K562 (cell line): Measurements from ENCODE around the gene ACCSL. TPM values are rescaled to one million over a fixed set of nuclear protein-coding genes. Genes with fewer than 3 reads are reported as not detected.

Source experiments
- ATAC-seq: fragments of 200-7000 bp; cut with Tn5 transposase; 3 replicates; pipeline ENCODE4 v1.9.1; 2020; ENCODE audit warnings: moderate library complexity
- BruUV-seq: library from RNA; stranded (reverse); fragments of 400-500 nt; replicated peaks from 2 replicates; lab custom pipeline; 2021; lab: Mats Ljungman, UMichigan
- CTCF ChIA-PET: fragments of 300-600 bp; formaldehyde crosslinking; extraction: SDS; loops from one replicate; lab custom pipeline; 2021; ENCODE audit warnings: low intra/inter-chr PET ratio; lab: Yijun Ruan, JAX
- POLR2A ChIA-PET: fragments of 300-600, 350-650 bp; sonication (Branson Sonifier 250); formaldehyde crosslinking; extraction: SDS; loops from one replicate; lab custom pipeline; 2021; ENCODE audit warnings: antibody characterized with exemption, inconsistent platforms; lab: Yijun Ruan, JAX
- DNase-seq, 4 experiments: peaks; one replicate each; pipeline versions ENCODE4 v3.0.0 to v3.0.0-alpha.2; 2011 to 2018; ENCODE audit warnings: low spot score in 3 of 4, mixed read lengths in 3 of 4; ENCODE audit errors: extremely low read depth in 1 of 4
- FAIRE-seq: peaks from 2 replicates; lab custom pipeline; 2011; peaks lifted over from hg19 to GRCh38; lab: Jason Lieb, UNC
- H2AFZ ChIP-seq: 2 replicates; pipeline ENCODE4 v1.6.0; 2011; ENCODE audit warnings: low read depth, low read length, control low read depth, inconsistent platforms
- H3K27ac ChIP-seq: fragments of 200-600 bp; 3 replicates; pipeline ENCODE4 v1.8.0; 2011; ENCODE audit warnings: low read depth, mild to moderate bottlenecking, control low read depth, inconsistent platforms, low read length, moderate library complexity, mixed read lengths; ENCODE audit errors: extremely low read depth
- H3K27me3 ChIP-seq, 2 experiments: fragments of 300-600 bp in 1 of 2; 2 replicates in 1 of 2; 3 replicates in 1 of 2; pipeline versions ENCODE4 v1.6.0 to v1.8.0; 2011; ENCODE audit warnings: inconsistent platforms in 2 of 2, low read length in 2 of 2, mild to moderate bottlenecking in 1 of 2, mixed read lengths in 1 of 2, moderate library complexity in 1 of 2; ENCODE audit not compliant: control insufficient read depth in 2 of 2, insufficient read depth in 2 of 2
- H3K36me3 ChIP-seq: fragments of 300-600 bp; 3 replicates; pipeline ENCODE4 v1.8.0; 2011; ENCODE audit warnings: mild to moderate bottlenecking, low read length, inconsistent platforms; ENCODE audit not compliant: control insufficient read depth, insufficient read depth
- H3K4me1 ChIP-seq, 2 experiments: fragments of 200-600 bp in 1 of 2; replicated peaks in 1 of 2; 2 replicates in 1 of 2; 3 replicates in 1 of 2; pipeline versions ENCODE4 v1.5.1 to v1.8.0; 2011; ENCODE audit warnings: inconsistent platforms in 2 of 2, low read length in 2 of 2, mild to moderate bottlenecking in 1 of 2, mixed read lengths in 1 of 2, moderate library complexity in 1 of 2; ENCODE audit not compliant: control insufficient read depth in 2 of 2, insufficient read depth in 2 of 2
- H3K4me2 ChIP-seq: 2 replicates; pipeline ENCODE4 v1.6.1; 2011; ENCODE audit warnings: low read length, control low read depth, inconsistent platforms, mixed read lengths; ENCODE audit not compliant: insufficient read depth
- H3K4me3 ChIP-seq: fragments of 200-600 bp; sonication (generic), shearing (Covaris generic); 2 replicates; pipeline ENCODE4 v1.5.1; 2016; ENCODE audit warnings: control low read depth, inconsistent platforms
- H3K79me2 ChIP-seq: fragments of 200-600 bp; 3 replicates; pipeline ENCODE4 v1.8.0; 2011; ENCODE audit warnings: low read length, inconsistent platforms; ENCODE audit not compliant: control insufficient read depth, insufficient read depth
- H3K9ac ChIP-seq, 2 experiments: 2 replicates each; pipeline versions ENCODE4 v1.6.0 to v1.6.1; 2011; ENCODE audit warnings: low read depth in 2 of 2, low read length in 2 of 2, control low read depth in 1 of 2, inconsistent platforms in 1 of 2, mild to moderate bottlenecking in 1 of 2, mixed read lengths in 1 of 2; ENCODE audit not compliant: insufficient read depth in 1 of 2
- H3K9me1 ChIP-seq: one replicate; pipeline ENCODE4 v1.6.0; 2011; ENCODE audit warnings: inconsistent platforms, mild to moderate bottlenecking, low read length, moderate library complexity; ENCODE audit not compliant: control insufficient read depth, insufficient read depth
- H3K9me3 ChIP-seq: replicated peaks from 2 replicates; pipeline ENCODE4 v1.5.1; 2011; ENCODE audit warnings: low read depth, low read length, inconsistent platforms; ENCODE audit not compliant: control insufficient read depth, insufficient read depth
- H4K20me1 ChIP-seq: replicated peaks from 2 replicates; pipeline ENCODE4 v1.6.1; 2011; ENCODE audit warnings: low read length, inconsistent platforms, mixed read lengths; ENCODE audit not compliant: control insufficient read depth, insufficient read depth
- ATF4 ChIP-seq: fragments of 450-650 bp; formaldehyde crosslinking; IDR thresholded peaks from 2 replicates; pipeline ENCODE4 v1.4.0; 2022; ENCODE audit warnings: mild to moderate bottlenecking, moderate library complexity
- CBFB ChIP-seq: sonication (generic); formaldehyde crosslinking; IDR thresholded peaks from 2 replicates; pipeline ENCODE4 v1.4.0; 2020; ENCODE audit warnings: mild to moderate bottlenecking, missing genetic modification reagents
- FOXK1 ChIP-seq: sonication (generic); formaldehyde crosslinking; IDR thresholded peaks from 2 replicates; pipeline ENCODE4 v1.8.0; 2022; ENCODE audit warnings: missing genetic modification reagents, mild to moderate bottlenecking, borderline replicate concordance
- FOXK2 ChIP-seq, 2 experiments: fragments of 450-650 bp; IDR thresholded peaks in 1 of 2; conservative IDR thresholded peaks in 1 of 2; 2 replicates each; pipeline ENCODE4 v1.6.1; 2016; ENCODE audit warnings: low read depth in 2 of 2, mild to moderate bottlenecking in 1 of 2
- KAT7 ChIP-seq: sonication (generic); formaldehyde crosslinking; IDR thresholded peaks from 2 replicates; pipeline ENCODE4 v1.8.0; 2022; ENCODE audit warnings: missing genetic modification reagents, mild to moderate bottlenecking, borderline replicate concordance
- RNF219 ChIP-seq: fragments of 250-450 bp; sonication (Bioruptor Pico); IDR thresholded peaks from 2 replicates; pipeline ENCODE4 v1.5.0; 2022; ENCODE audit warnings: mild to moderate bottlenecking
- SAFB2 ChIP-seq: fragments of 200-400 bp; formaldehyde crosslinking; IDR thresholded peaks from 2 replicates; pipeline ENCODE4 v1.6.1; 2018; ENCODE audit warnings: borderline replicate concordance, low read length, low read depth, moderate library complexity; ENCODE audit not compliant: severe bottlenecking
- SMC3 ChIP-seq: conservative IDR thresholded peaks from 2 replicates; pipeline ENCODE4 v1.6.1; 2011; ENCODE audit warnings: low read depth, low read length, improper control_type of control experiment; ENCODE audit not compliant: insufficient read depth
- THRAP3 ChIP-seq: fragments of 450-650 bp; IDR thresholded peaks from 2 replicates; pipeline ENCODE4 v1.6.1; 2016; ENCODE audit warnings: mild to moderate bottlenecking, inconsistent platforms, borderline replicate concordance
- ZBTB12 ChIP-seq: fragments of 250-450 bp; sonication (Bioruptor Pico); IDR thresholded peaks from 2 replicates; pipeline ENCODE4 v1.4.0; 2020
- ZNF224 ChIP-seq: sonication (generic); formaldehyde crosslinking; IDR thresholded peaks from 2 replicates; pipeline ENCODE4 v1.8.0; 2022; ENCODE audit warnings: mild to moderate bottlenecking, missing genetic modification reagents
- ZNF561 ChIP-seq: fragments of 450-650 bp; formaldehyde crosslinking; conservative IDR thresholded peaks from 2 replicates; pipeline ENCODE4 v1.4.0; 2020; ENCODE audit warnings: mild to moderate bottlenecking, moderate library complexity
- WGBS: fragments of 100-300 bp; shearing (Covaris generic); methylation state at CpG from one replicate; pipeline ENCODE4 v1.1.6; 2016; ENCODE audit warnings: low coverage, mixed read lengths; ENCODE audit not compliant: insufficient coverage; ENCODE audit errors: missing lambda C conversion rate; 5-methylcytosine and 5-hydroxymethylcytosine counted together
- in situ Hi-C: fragments of 300-500 bp; cut with MboI; formaldehyde crosslinking; loops from 4 replicates; pipeline ENCODE4 v1.15.0; 2018; ENCODE audit warnings: inconsistent platforms, mixed read lengths
- intact Hi-C: fragments of 100-400 bp; cut with micrococcal nuclease; formaldehyde crosslinking; loops from 2 replicates; pipeline ENCODE4 v1.14.2; 2022
- polyA plus RNA-seq, 8 experiments: library from polyadenylated mRNA; depleted of rRNA in 4 of 8; stranded (reverse) in 5 of 8; unstranded in 3 of 8; fragments of >200 nt; fragmentation: Nextera tagmentation in 2 of 8; fragmentation: Illumina TruSeq in 1 of 8; extraction: Ambion mirVana in 2 of 8; extraction: Trizol in 1 of 8; gene quantifications; 2 replicates each; pipeline versions ENCODE4 v1.2.1 to v1.2.3, GENCODE V29; 2011 to 2014; ENCODE audit warnings: inconsistent platforms in 1 of 8, missing spikeins in 1 of 8
- total RNA-seq, 7 experiments: library from RNA; depleted of rRNA in 6 of 7; stranded (reverse); fragments of >200 nt in 6 of 7; fragmentation: Illumina TruSeq in 2 of 7; extraction: Trizol in 2 of 7; gene quantifications; 2 replicates each; pipeline versions ENCODE4 v1.2.1 to v1.2.3, GENCODE V29; 2011 to 2021; ENCODE audit warnings: low replicate concordance in 1 of 7

Gene ACCSL
- total and polyA plus RNA-seq, 9 of the 15 experiments (the other 6 are each of a cell fraction or from before 2014, with no cell fraction given), result not detected

GRCh38 chr11:44008088-44008501 is 39.7 kb upstream of the ACCSL start:
- Histone ChIP-seq H3K79me2 (no peaks in the 10 kb centered on the region), H3K36me3 (no peaks in the 10 kb centered on the region), H3K4me1 (peaks cover 0 to 4% of the 10 kb centered on the region in 2 experiments; a peak in 3 of 5 replicates), H3K9me1 (peaks cover 3% of the 10 kb centered on the region), H3K9me3 (no peaks in the 10 kb centered on the region), H4K20me1 (no peaks in the 10 kb centered on the region; the same call in 1 of the 2 replicates), H3K4me3 (no peak overlapping the region), H2AFZ (no peak overlapping the region), H3K27me3 (peaks cover 24 to 58% of the 10 kb centered on the region in 2 experiments; a peak in 4 of 5 replicates), H3K9ac (no peak overlapping the region), H3K4me2 (no peak overlapping the region), H3K27ac (no peak overlapping the region)
- POLR2A ChIA-PET, result interaction anchor here (1.1 kb wide), 1 partner anchor 21 kb away, joined by 3 read pairs; no protein-coding TSS in a partner anchor
- no TSS peak for BruUV-seq
- FAIRE-seq (no peak), ATAC-seq (no peak), DNase-seq (no peak)
- intact Hi-C loops (no loop called here), in situ Hi-C loops (no loop called here)
- WGBS, result 0% methylated on average over 4 of the region's 5 CpGs
- no peak for TF ChIP-seq ATF4 (CRISPR knock-in tag)
- no peak for TF ChIP-seq FOXK2 (conservative IDR thresholded peaks at IDR 0.05 in 1 of 2, IDR thresholded peaks at IDR 0.05 in 1 of 2; ENCODE audit: low read depth in 2 of 2)
- TF ChIP-seq CBFB (CRISPR knock-in tag), result no peak
- no peak for TF ChIP-seq ZBTB12 (CRISPR knock-in tag)
- no peak for TF ChIP-seq KAT7 (CRISPR knock-in tag)
- no peak for TF ChIP-seq THRAP3
- TF ChIP-seq RNF219 (CRISPR knock-in tag), result no peak
- TF ChIP-seq ZNF224 (CRISPR knock-in tag), result no peak
- TF ChIP-seq FOXK1 (CRISPR knock-in tag), result no peak
- TF ChIP-seq SMC3, result no peak
- no peak for TF ChIP-seq SAFB2
- no peak for TF ChIP-seq ZNF561 (CRISPR knock-in tag)
- CTCF ChIA-PET, result no interaction called here
